Gastroesophageal sphincter (tissue), 4 donors: ENCODE measurements around the gene COA7. TPM values are rescaled to one million over a fixed set of nuclear protein-coding genes. Genes with fewer than 3 reads are reported as not detected.

Experiments
- ATAC-seq: fragments of 150-250 bp; one replicate; pipeline ENCODE4 v1.9.1; 2016; ENCODE audit warnings: mild to moderate bottlenecking, moderate library complexity
- H3K27ac ChIP-seq, 4 donors: fragments of 200-600 bp; sonication (generic) in 3 of 4; 1 replicate in 3 of 4; 2 replicates in 1 of 4; pipeline ENCODE4 v1.5.1; 2016 to 2019
- H3K27me3 ChIP-seq: fragments of 200-600 bp; sonication (generic); one replicate; pipeline ENCODE4 v1.5.1; 2019
- H3K36me3 ChIP-seq, 2 donors: fragments of 200-600 bp; sonication (generic); one replicate each; pipeline ENCODE4 v1.5.1; 2019; ENCODE audit warnings: control low read depth in 1 of 2
- H3K4me1 ChIP-seq, 3 donors: fragments of 200-600 bp; sonication (generic); 1 replicate in 2 of 3; 2 replicates in 1 of 3; pipeline ENCODE4 v1.5.1; 2016 to 2019; ENCODE audit warnings: control low read depth in 2 of 3
- H3K4me3 ChIP-seq, 2 donors: fragments of 200-600 bp; sonication (generic); one replicate each; pipeline ENCODE4 v1.5.1; 2019; ENCODE audit warnings: mild to moderate bottlenecking in 1 of 2, moderate library complexity in 1 of 2
- H3K9me3 ChIP-seq, 3 donors: fragments of 200-600 bp; sonication (generic); one replicate each; pipeline ENCODE4 v1.5.1; 2017 to 2019; ENCODE audit warnings: control low read depth in 2 of 3
- EP300 ChIP-seq: sonication (generic); formaldehyde crosslinking; IDR thresholded peaks from one replicate; pipeline ENCODE4 v1.6.1; 2017; ENCODE audit warnings: antibody characterized with exemption, mild to moderate bottlenecking
- POLR2A ChIP-seq, 2 donors: fragments of 450-650 bp; IDR thresholded peaks; one replicate each; pipeline ENCODE4 v1.6.1; 2017; ENCODE audit warnings: antibody characterized with exemption in 2 of 2, mild to moderate bottlenecking in 2 of 2, moderate library complexity in 1 of 2
- POLR2AphosphoS5 ChIP-seq: sonication (generic); formaldehyde crosslinking; IDR thresholded peaks from one replicate; pipeline ENCODE4 v1.6.1; 2017; ENCODE audit warnings: antibody characterized with exemption
- WGBS, 2 donors: methylation state at CpG; one replicate each; pipeline ENCODE4 v1.1.5; 2018; ENCODE audit warnings: low coverage in 1 of 2; 5-methylcytosine and 5-hydroxymethylcytosine counted together
- total RNA-seq, 4 donors: library from RNA; depleted of rRNA; stranded (reverse); fragments of >200 nt; gene quantifications; one replicate each; pipeline ENCODE4 v1.1.0, GENCODE V29; 2016
- TF ChIP-seq, protein P1 (sequence below), 4 experiments: fragments of 200-600 bp in 2 of 4; fragments of 450-650 bp in 2 of 4; sonication (generic) in 1 of 4; IDR thresholded peaks; one replicate each; pipeline ENCODE4 v1.5.1; 2017 to 2019; ENCODE audit warnings: antibody characterized with exemption in 4 of 4, mild to moderate bottlenecking in 2 of 4, moderate library complexity in 2 of 4

COA7 gene
- total RNA-seq, 4 donors from 2014 or later = 7.7 to 9.6 (median 9.0) TPM

DNA sequence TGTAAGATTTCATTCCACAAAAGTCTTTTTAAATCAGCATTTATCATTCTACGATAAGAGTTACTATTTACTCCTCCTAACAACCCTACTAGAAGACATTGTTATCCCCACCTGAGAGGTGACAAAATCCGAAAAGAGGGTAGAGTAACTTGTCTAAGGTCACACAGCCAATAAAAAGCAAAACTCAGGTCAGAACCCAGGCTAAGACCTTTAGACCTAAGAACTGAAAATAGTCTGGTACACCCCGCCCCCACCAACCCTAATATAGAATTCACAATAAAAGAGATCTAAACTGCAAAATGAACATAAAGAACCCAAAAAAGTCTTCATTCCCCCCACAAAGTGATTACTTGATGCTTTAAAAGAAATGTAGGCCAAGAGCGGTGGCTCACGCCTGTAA, 18.6 kb downstream of the COA7 start:
- WGBS, 2 donors = 78 to 95% methylated on average over 3 to 5 of the region's 5 CpGs

DNA sequence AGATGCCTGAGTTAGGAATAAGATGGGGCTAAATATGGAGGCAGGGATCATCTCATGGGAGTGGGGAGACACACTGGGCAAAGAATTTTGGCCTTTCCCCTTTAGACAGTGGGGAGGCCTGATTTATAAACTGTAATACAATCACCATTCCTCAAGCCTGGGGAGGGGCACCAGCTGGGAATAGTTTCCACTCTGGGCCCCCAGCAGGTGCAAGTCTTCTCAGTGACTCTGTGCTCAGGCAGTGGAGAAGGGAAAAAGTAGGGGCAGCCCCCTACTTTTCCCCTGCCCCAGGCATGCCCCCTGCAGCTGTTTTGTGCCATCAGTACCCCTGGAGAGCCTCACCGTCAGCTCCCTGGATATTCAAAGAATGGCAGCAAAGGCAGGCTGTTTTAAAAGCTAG, 19.1 kb downstream of the COA7 start:
- H3K27ac ChIP-seq = no peak overlapping the region
- no peaks in the 10 kb centered on the region for H3K9me3 ChIP-seq
- WGBS, 2 donors = 100% methylated on average over 1 of the region's 1 CpG
- H3K36me3 ChIP-seq = no peaks in the 10 kb centered on the region
- no peaks in the 10 kb centered on the region for H3K4me1 ChIP-seq
- no peak overlapping the region for H3K4me3 ChIP-seq
- TF ChIP-seq POLR2AphosphoS5 (no peak), POLR2A (IDR thresholded peaks at IDR 0.05) (no peak), EP300 (no peak)
- TF ChIP-seq, protein P1, sequence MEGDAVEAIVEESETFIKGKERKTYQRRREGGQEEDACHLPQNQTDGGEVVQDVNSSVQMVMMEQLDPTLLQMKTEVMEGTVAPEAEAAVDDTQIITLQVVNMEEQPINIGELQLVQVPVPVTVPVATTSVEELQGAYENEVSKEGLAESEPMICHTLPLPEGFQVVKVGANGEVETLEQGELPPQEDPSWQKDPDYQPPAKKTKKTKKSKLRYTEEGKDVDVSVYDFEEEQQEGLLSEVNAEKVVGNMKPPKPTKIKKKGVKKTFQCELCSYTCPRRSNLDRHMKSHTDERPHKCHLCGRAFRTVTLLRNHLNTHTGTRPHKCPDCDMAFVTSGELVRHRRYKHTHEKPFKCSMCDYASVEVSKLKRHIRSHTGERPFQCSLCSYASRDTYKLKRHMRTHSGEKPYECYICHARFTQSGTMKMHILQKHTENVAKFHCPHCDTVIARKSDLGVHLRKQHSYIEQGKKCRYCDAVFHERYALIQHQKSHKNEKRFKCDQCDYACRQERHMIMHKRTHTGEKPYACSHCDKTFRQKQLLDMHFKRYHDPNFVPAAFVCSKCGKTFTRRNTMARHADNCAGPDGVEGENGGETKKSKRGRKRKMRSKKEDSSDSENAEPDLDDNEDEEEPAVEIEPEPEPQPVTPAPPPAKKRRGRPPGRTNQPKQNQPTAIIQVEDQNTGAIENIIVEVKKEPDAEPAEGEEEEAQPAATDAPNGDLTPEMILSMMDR (IDR thresholded peaks at IDR 0.05) = no peak
- no peak for ATAC-seq
- no peaks in the 10 kb centered on the region for H3K27me3 ChIP-seq

More for the DNA sequence above, 18.6 kb downstream of the COA7 start:
- H3K27ac ChIP-seq = no peak overlapping the region
- no peaks in the 10 kb centered on the region for H3K27me3 ChIP-seq
- no peaks in the 10 kb centered on the region for H3K36me3 ChIP-seq
- TF ChIP-seq POLR2AphosphoS5 = no peak
- TF ChIP-seq, protein P1 (IDR thresholded peaks at IDR 0.05) = no peak
- no peak for TF ChIP-seq POLR2A (IDR thresholded peaks at IDR 0.05)
- no peak for TF ChIP-seq EP300
- no peak for ATAC-seq
- H3K4me3 ChIP-seq = no peak overlapping the region
- no peaks in the 10 kb centered on the region for H3K4me1 ChIP-seq
- H3K9me3 ChIP-seq = no peaks in the 10 kb centered on the region

DNA sequence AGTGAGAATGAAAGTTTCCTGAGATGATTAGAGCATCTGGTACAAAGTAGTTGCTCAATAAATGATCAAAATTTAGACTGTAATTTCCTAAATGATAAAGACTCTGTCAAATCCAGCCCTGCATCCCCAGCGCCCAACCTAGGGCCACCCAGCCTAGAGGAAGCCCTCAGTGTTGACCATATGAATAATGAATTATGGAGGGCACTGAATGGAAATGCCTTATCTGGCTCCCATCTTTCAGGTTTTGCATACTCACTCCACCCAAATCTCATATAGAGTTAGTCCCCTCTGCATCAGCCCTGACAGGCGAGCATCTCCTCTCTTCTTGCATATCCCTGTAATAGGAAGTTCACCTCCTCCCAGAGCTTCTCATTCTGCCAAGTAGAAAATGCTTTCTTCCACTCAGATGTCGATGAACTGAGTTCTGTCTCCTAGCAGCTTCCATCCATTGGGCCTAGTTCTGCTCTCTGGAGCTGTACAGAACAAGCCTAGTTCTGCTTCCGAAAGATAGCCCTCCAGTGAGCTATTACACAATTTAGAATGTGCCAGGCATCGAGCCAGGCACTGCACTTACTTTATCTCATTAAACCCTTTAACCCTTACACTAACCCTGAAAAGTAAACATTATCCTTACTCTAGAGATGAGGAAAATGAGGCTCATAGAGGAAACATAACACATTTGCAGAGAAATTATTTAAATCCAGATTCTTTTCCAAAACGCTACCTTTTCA, 20.9 kb downstream of the COA7 start:
- 54 to 86% methylated on average over 5 to 6 of the region's 6 CpGs for WGBS, 2 donors
- Histone ChIP-seq H3K27me3 (no peaks in the 10 kb centered on the region), H3K4me1 (no peaks in the 10 kb centered on the region), H3K4me3 (no peak overlapping the region), H3K36me3 (no peaks in the 10 kb centered on the region), H3K27ac (no peak overlapping the region), H3K9me3 (no peaks in the 10 kb centered on the region)
- ATAC-seq = no peak
- TF ChIP-seq POLR2A (IDR thresholded peaks at IDR 0.05) = no peak
- no peak for TF ChIP-seq POLR2AphosphoS5
- TF ChIP-seq, protein P1 (IDR thresholded peaks at IDR 0.05) = no peak
- TF ChIP-seq EP300 = no peak

DNA sequence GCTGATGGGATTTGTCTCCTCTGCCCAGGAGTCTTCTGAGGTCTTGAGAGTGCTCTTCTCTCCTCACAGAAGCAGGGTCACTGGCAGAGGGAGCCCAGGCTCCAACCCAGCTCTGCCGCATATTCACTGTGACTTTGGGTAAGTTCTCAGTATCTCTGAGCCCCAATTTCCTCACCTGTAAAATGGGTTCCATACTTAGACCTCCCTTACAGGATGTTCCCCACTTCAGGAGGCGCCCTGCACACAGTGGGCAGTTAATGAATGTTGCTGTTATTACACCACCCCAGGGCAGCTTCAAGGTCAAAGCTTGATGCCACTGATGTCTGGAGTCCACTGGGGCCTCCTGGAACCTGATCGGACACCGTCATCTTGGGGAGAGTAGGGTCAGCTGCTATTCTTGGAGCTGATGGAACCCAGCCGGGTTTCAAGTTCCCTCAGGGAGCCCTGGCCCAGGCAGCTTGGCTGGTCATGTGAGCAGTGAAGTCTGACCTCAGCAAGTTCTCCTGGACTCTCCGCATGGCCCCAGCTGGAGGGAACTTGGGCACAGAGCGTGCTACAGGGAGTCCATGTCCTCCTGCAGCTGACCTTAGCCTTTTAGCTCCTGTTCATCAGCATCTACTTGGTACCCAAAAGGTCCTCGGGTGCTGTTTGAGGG, 21.8 kb downstream of the COA7 start:
- Histone ChIP-seq H3K4me1 (no peaks in the 10 kb centered on the region), H3K27me3 (no peaks in the 10 kb centered on the region), H3K36me3 (no peaks in the 10 kb centered on the region), H3K27ac (no peak overlapping the region), H3K4me3 (no peak overlapping the region), H3K9me3 (no peaks in the 10 kb centered on the region)
- no peak for TF ChIP-seq POLR2AphosphoS5
- TF ChIP-seq, protein P1 (IDR thresholded peaks at IDR 0.05) = no peak
- TF ChIP-seq POLR2A (IDR thresholded peaks at IDR 0.05) = no peak
- TF ChIP-seq EP300 = no peak
- ATAC-seq = peak; percentile 76
- 88% methylated on average over 1 of the region's 8 CpGs; no CpG with 5 or more reads in 1 of the 2 donors for WGBS, 2 donors
